OCI-LY3 (cell line): ENCODE data around the gene SH2B3.

Source experiments
- CTCF ChIP-seq: fragments of 200-600, 300-600 bp; sonication (generic); IDR thresholded peaks from 2 replicates; pipeline ENCODE4 v1.5.1; 2014; ENCODE audit warnings: antibody characterized with exemption, low read length, low read depth
- EZH2phosphoT487 ChIP-seq: fragments of 200-600 bp; shearing (Covaris generic); IDR thresholded peaks from 2 replicates; pipeline ENCODE4 v1.6.1; 2018; ENCODE audit warnings: antibody characterized with exemption, mixed run types, low read depth

GRCh38 chr12:111454716-111455447 is 49.2 kb downstream of the SH2B3 start:
- no peak for TF ChIP-seq CTCF
- TF ChIP-seq EZH2phosphoT487, result no peak
